Measurements from ENCODE around the gene ABAT.
A peak's percentile ranks its signal among the peaks of the same experiment; 100 is the strongest.

ABAT gene

DNA sequence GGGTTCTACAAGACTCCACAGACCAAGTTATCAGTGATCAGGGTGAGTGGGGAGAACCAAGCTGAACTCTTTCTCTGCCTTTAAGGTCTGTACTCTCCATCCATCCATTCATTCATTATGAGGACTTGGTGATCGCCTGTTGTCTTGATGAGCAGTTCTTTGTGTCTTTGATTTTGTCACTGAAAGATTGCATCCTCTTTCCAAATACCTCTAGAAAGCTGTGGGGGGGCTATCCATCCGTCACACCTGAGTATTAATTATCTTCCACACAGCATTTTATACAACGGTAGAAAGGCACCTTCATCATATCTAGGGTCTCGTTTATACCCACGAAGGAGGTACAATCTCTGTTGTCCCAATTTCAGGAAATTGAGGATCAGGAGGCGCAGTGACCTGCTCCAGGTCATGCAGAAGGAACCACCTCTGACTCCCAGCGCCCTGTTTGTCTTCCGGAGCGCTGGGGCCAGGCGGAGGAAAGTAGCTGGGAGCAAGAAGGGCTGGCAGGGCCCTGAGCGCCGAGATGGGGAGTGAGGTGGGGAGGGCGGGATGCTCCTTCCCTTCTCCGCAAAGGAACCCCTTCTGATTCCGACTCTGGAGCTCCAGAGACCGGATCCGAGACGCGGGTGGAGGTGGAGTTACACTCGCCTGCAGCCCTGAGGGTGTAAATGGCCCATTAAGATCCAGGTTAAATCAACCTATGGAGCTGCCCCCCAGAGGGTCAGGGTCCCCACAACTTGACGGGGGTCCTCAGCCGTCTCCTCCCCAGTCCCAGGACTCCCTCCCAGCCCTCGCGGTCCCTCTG lies 605 bp upstream of the ABAT start:
- H3K4me1 ChIP-seq (ENCODE audit: control insufficient read depth, insufficient read depth, low read length) = peaks cover 4% of the 10 kb centered on the region; the same call in 1 of the 2 replicates
- H3K9me3 ChIP-seq (ENCODE audit: control insufficient read depth, insufficient read depth, low read depth, low read length) = no peaks in the 10 kb centered on the region
- peak overlapping the region; percentile 84 for H3K4me3 ChIP-seq (ENCODE audit: low read depth, low read length)
- no peak overlapping the region for H3K27ac ChIP-seq (ENCODE audit: low read depth, low read length)
- H3K36me3 ChIP-seq (ENCODE audit: control insufficient read depth, insufficient read depth, low read length) = no peaks in the 10 kb centered on the region
- no peak overlapping the region for H3K9ac ChIP-seq (ENCODE audit: low read length)
- peaks cover 41% of the 10 kb centered on the region for H3K27me3 ChIP-seq (ENCODE audit: control insufficient read depth, insufficient read depth, low read length)

DNA sequence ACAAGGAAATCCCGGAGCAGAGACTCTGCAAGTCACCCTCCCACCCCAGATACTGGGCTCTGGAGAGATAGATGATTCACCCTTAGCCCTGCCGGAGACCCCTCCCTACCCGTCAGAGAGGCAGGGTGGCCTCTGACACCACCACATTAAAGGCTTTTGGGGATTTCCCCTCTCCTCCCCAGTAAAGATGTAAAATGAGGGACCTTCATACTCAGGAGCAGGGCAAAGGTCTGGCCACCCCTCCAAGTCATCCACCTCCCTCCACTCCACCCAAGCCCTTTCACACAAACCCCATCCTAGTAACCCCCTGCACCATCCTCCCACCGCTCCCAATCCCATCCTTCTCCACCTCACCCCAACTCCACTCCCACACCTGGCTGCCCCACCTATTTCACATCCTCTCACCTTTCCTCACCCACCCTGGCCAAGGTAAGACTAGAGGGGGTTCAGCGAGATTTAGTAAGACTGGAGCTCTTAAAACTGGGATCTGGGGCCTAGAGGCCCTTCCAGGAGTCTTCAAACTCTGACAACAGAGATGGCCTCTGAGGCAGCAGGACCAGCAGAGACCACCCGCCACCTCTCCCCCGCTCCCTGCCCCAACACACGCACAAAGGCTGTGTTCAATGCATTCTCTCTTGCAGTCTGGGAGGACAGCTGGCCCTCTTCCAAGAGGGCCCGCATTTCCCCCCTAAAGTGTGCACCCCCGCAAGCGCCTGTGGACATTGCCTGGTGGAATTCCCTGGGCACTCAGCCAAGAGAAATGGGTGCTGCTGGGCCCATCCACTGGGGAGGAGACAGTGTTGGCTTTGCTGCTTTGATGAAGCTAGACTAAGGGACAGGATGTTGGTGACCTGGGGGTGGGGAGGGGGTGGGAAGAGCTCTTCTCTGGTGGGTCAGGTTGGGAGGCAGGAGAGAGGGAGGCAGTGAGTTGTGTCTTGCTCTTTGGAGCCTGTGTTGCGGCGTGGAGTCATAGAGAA lies 1.1 kb downstream of the ABAT start:
- H3K9me3 ChIP-seq (ENCODE audit: control insufficient read depth, insufficient read depth, low read depth, low read length) = peaks cover 6% of the 10 kb centered on the region; the same call in 1 of the 2 replicates
- peak overlapping the region; percentile 84 for H3K4me3 ChIP-seq (ENCODE audit: low read depth, low read length)
- H3K36me3 ChIP-seq (ENCODE audit: control insufficient read depth, insufficient read depth, low read length) = no peaks in the 10 kb centered on the region
- H3K27ac ChIP-seq (ENCODE audit: low read depth, low read length) = no peak overlapping the region
- H3K27me3 ChIP-seq (ENCODE audit: control insufficient read depth, insufficient read depth, low read length) = peaks cover 41% of the 10 kb centered on the region
- peaks cover 4% of the 10 kb centered on the region; the same call in 1 of the 2 replicates for H3K4me1 ChIP-seq (ENCODE audit: control insufficient read depth, insufficient read depth, low read length)
- no peak overlapping the region for H3K9ac ChIP-seq (ENCODE audit: low read length)

DNA sequence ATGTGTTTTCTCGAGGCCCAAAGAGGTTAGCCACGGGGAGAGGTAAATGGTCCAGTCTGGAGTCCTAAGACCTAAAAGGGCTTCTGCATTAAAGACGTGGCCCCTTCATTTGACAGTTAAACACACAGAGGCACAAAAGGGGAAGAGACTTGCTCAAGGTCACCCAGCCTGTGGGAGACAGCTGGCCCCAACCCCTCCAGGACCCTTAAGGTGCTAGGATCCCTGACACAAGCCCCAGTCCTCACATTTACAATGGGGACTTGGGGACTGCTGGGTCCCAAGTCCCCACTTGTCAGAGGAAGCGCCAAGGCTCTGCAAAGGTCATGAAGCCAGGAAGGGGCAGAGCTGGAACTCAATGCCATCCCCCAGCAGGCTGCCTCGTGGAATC lies 1.7 kb downstream of the ABAT start:
- Histone ChIP-seq H3K9me3 (ENCODE audit: control insufficient read depth, insufficient read depth, low read depth, low read length) (peaks cover 6% of the 10 kb centered on the region; the same call in 1 of the 2 replicates), H3K4me1 (ENCODE audit: control insufficient read depth, insufficient read depth, low read length) (peaks cover 4% of the 10 kb centered on the region; the same call in 1 of the 2 replicates), H3K9ac (ENCODE audit: low read length) (no peak overlapping the region), H3K4me3 (ENCODE audit: low read depth, low read length) (no peak overlapping the region), H3K36me3 (ENCODE audit: control insufficient read depth, insufficient read depth, low read length) (no peaks in the 10 kb centered on the region), H3K27me3 (ENCODE audit: control insufficient read depth, insufficient read depth, low read length) (peaks cover 41% of the 10 kb centered on the region), H3K27ac (ENCODE audit: low read depth, low read length) (no peak overlapping the region)

DNA sequence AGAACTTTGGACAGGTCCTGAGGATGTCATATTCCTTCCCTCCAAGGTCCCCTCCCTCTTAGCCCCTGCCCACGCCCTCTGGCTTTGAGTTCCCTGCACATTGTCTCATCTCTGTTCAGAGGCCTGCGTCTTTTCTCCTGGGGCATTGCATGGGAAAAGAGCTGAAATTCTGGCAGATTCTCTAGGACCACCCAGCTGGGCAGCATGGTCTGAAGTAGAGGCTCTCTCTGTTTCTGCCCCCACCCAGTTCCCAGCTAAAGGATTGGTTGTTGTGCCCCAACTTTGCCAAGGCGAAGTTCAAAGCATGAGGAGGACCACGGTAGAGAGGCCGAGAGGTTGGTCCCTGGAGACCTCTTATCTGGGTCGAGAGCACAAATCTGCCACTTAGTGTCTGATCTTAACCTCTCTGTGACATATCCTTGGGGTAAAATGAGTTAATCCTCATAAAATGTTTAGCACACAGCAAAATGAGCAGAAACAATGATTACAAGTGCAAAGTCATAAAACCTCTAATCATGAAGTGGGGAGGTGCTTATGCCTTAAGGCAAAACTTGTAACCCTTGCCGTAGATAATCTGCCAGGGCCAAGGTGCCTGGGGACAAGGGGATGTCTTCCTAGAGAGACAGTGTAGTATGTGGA lies 2.4 kb downstream of the ABAT start:
- Histone ChIP-seq H3K27me3 (ENCODE audit: control insufficient read depth, insufficient read depth, low read length) (peaks cover 41% of the 10 kb centered on the region), H3K4me1 (ENCODE audit: control insufficient read depth, insufficient read depth, low read length) (peaks cover 4% of the 10 kb centered on the region; the same call in 1 of the 2 replicates), H3K4me3 (ENCODE audit: low read depth, low read length) (no peak overlapping the region), H3K9me3 (ENCODE audit: control insufficient read depth, insufficient read depth, low read depth, low read length) (peaks cover 6% of the 10 kb centered on the region; the same call in 1 of the 2 replicates), H3K9ac (ENCODE audit: low read length) (no peak overlapping the region), H3K36me3 (ENCODE audit: control insufficient read depth, insufficient read depth, low read length) (no peaks in the 10 kb centered on the region), H3K27ac (ENCODE audit: low read depth, low read length) (no peak overlapping the region)

DNA sequence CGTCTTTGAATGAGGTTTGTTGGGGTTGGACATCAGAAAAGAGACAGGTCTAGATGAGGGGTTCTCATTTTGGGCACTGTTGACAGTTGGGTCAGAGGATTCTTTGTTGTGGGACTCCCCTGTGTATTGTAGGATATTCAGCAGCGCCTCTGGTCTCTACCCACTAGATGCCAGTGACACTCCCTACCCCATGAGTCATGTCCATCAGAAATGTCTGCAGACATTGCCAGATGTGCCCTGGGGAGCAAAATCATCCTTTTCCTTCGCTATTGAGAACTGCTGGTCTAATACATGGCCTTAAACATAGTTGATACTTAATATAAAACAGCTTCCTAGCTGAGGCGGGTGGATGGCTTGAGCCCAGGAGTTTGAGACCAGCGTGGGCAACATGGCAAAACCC lies 3.1 kb downstream of the ABAT start:
- no peak overlapping the region for H3K27ac ChIP-seq (ENCODE audit: low read depth, low read length)

DNA sequence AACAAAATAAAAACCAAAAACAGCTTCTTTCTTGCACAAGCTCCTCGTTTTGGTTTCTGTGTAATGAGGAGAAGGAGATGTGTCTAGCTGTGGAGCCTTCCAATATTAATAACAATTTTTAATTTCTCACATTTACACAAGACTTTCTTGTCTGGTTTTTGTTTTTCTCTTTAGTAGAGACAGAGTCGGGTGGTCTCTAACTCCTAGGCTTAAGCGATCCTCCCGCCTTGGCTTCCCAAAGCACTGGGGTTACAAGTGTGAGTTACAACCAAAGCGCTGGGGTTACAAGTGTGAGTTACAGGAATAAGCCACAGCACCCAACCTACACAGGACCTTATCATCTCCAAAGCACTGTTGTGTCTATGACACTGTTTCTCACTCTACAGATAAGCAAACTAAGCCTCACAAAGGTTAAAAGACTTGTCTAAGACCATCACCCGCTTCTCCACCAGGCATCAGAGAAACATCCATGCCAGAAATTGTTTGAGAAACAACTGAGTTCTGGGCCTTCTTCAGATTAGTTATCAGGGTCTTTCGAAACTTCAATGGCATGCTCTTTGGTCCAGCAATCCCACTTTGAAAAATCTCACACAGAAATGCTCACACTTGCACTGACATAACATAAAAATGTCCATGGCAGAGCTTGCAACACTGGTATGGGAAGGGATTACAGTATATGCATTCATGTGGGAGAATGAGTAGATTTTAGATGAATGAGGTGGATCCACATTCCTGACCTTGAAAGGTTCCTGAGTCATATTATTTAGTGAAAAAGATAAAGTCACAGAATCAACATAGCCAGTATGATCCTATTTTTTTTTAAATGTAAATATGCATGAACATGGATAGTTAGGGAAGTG lies 3.9 kb downstream of the ABAT start:
- Histone ChIP-seq H3K27ac (ENCODE audit: low read depth, low read length) (no peak overlapping the region), H3K9me3 (ENCODE audit: control insufficient read depth, insufficient read depth, low read depth, low read length) (peaks cover 6% of the 10 kb centered on the region; the same call in 1 of the 2 replicates), H3K27me3 (ENCODE audit: control insufficient read depth, insufficient read depth, low read length) (peaks cover 36% of the 10 kb centered on the region), H3K4me1 (ENCODE audit: control insufficient read depth, insufficient read depth, low read length) (peaks cover 4% of the 10 kb centered on the region; the same call in 1 of the 2 replicates), H3K36me3 (ENCODE audit: control insufficient read depth, insufficient read depth, low read length) (no peaks in the 10 kb centered on the region), H3K4me3 (ENCODE audit: low read depth, low read length) (no peak overlapping the region), H3K9ac (ENCODE audit: low read length) (no peak overlapping the region)

More for the DNA sequence above, 3.1 kb downstream of the ABAT start:
- no peaks in the 10 kb centered on the region for H3K36me3 ChIP-seq (ENCODE audit: control insufficient read depth, insufficient read depth, low read length)
- peaks cover 6% of the 10 kb centered on the region; the same call in 1 of the 2 replicates for H3K9me3 ChIP-seq (ENCODE audit: control insufficient read depth, insufficient read depth, low read depth, low read length)
- no peak overlapping the region for H3K4me3 ChIP-seq (ENCODE audit: low read depth, low read length)
- H3K27me3 ChIP-seq (ENCODE audit: control insufficient read depth, insufficient read depth, low read length) = peaks cover 41% of the 10 kb centered on the region
- H3K4me1 ChIP-seq (ENCODE audit: control insufficient read depth, insufficient read depth, low read length) = peaks cover 4% of the 10 kb centered on the region; the same call in 1 of the 2 replicates
- no peak overlapping the region for H3K9ac ChIP-seq (ENCODE audit: low read length)

DNA sequence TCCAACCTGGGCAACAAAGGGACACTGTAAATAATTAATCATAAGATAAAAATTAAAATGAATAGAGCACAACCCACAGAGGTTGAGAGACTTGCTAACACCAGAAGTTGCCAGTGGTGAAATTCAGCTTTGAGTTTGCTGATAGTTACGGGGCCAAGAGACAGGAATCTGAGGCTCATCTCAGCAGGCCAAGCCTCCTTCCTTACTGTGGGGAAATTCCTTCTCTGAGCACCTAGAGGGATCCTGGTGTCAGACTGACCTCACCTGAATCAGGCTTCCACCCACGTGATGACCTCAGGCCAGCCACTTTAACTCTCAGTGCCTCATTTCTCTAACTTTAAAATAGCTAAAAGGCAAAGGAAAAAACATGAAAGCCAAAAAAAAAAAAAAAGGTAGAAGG lies 4.7 kb downstream of the ABAT start:
- Histone ChIP-seq H3K4me1 (ENCODE audit: control insufficient read depth, insufficient read depth, low read length) (no peaks in the 10 kb centered on the region), H3K36me3 (ENCODE audit: control insufficient read depth, insufficient read depth, low read length) (no peaks in the 10 kb centered on the region), H3K4me3 (ENCODE audit: low read depth, low read length) (no peak overlapping the region), H3K27ac (ENCODE audit: low read depth, low read length) (no peak overlapping the region), H3K9ac (ENCODE audit: low read length) (no peak overlapping the region), H3K9me3 (ENCODE audit: control insufficient read depth, insufficient read depth, low read depth, low read length) (peaks cover 6% of the 10 kb centered on the region; the same call in 1 of the 2 replicates), H3K27me3 (ENCODE audit: control insufficient read depth, insufficient read depth, low read length) (peaks cover 30% of the 10 kb centered on the region)

DNA sequence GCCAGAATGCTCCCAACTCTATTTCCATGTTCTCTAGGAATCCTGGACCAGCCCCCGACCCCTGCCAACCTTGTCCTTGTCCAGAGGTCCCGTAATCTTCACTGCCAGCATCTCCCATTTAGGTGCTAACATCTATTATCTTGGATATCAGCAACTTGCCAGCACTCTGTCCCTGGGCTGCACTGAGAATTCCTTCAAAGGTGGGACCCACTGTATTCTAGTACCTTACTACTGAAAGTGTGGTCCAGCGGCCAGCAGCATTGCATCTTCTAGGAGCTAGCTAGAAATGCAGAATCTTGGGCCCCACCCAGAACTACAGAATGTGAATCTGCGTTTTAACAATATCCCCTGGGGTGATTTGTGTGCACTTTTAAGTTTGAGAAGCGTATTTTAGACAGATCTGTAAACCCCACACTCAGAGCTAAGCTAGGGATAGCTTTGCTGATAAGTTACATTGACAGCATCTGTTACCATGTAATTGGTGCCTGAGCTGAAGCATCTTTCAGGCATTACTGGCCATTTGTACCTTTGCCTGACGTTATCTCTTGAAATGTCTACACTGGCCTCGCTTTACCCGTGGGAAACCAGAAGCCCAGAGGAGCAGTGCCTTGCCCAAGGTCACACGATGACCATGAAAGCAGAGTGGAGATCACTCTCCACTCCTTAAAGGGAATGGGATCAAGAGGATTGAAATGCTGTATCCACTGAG lies 8.3 kb downstream of the ABAT start:
- Histone ChIP-seq H3K36me3 (ENCODE audit: control insufficient read depth, insufficient read depth, low read length) (no peaks in the 10 kb centered on the region), H3K9me3 (ENCODE audit: control insufficient read depth, insufficient read depth, low read depth, low read length) (peaks cover 6% of the 10 kb centered on the region; the same call in 1 of the 2 replicates)

DNA sequence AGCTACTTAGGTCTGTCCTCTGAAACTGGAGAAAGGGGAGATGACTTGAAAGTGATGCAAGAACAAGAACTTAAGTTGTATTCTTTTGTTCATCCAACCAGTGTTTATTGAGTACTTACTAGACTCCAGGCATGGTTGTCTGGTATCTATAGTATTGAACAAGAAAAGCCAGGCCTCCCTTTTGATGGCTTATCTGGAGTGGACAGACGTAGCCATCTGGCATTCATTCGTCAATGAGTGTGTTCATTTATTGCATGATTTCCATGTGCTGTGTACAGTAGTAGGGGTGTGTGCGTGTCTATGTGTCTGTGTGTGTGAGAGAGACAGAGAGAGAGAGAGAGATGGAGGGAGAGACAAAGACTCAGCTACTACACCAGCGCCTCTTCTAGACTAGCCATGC lies 9.2 kb downstream of the ABAT start:
- peaks cover 10% of the 10 kb centered on the region for H3K4me1 ChIP-seq (ENCODE audit: control insufficient read depth, insufficient read depth, low read length)
- no peak overlapping the region for H3K27ac ChIP-seq (ENCODE audit: low read depth, low read length)
- H3K9ac ChIP-seq (ENCODE audit: low read length) = no peak overlapping the region
- no peaks in the 10 kb centered on the region for H3K36me3 ChIP-seq (ENCODE audit: control insufficient read depth, insufficient read depth, low read length)
- 0 out of 2 replicates have a peak, but pooled peaks cover 2% of the 10 kb centered on the region for H3K27me3 ChIP-seq (ENCODE audit: control insufficient read depth, insufficient read depth, low read length)
- no peak overlapping the region for H3K4me3 ChIP-seq (ENCODE audit: low read depth, low read length)
- H3K9me3 ChIP-seq (ENCODE audit: control insufficient read depth, insufficient read depth, low read depth, low read length) = peaks cover 6% of the 10 kb centered on the region; the same call in 1 of the 2 replicates

More for the DNA sequence above, 8.3 kb downstream of the ABAT start:
- H3K9ac ChIP-seq (ENCODE audit: low read length) = no peak overlapping the region
- peaks cover 10% of the 10 kb centered on the region for H3K4me1 ChIP-seq (ENCODE audit: control insufficient read depth, insufficient read depth, low read length)
- H3K27ac ChIP-seq (ENCODE audit: low read depth, low read length) = no peak overlapping the region
- H3K27me3 ChIP-seq (ENCODE audit: control insufficient read depth, insufficient read depth, low read length) = 0 out of 2 replicates have a peak, but pooled peaks cover 2% of the 10 kb centered on the region
- no peak overlapping the region for H3K4me3 ChIP-seq (ENCODE audit: low read depth, low read length)

Data from HUES6 (cell line).